K562 (cell line): ENCODE data around the gene ALDH9A1. TPM values are rescaled to one million over a fixed set of nuclear protein-coding genes. Genes with fewer than 3 reads are reported as not detected.

ENCODE experiments used
- BCL6 ChIP-seq: fragments of 250-450 bp; sonication (Bioruptor Pico); IDR thresholded peaks from 2 replicates; pipeline ENCODE4 v1.4.0; 2020
- E2F1 ChIP-seq: sonication (generic); formaldehyde crosslinking; IDR thresholded peaks from 2 replicates; pipeline ENCODE4 v1.8.1; 2023; ENCODE audit warnings: mild to moderate bottlenecking, missing genetic modification reagents, moderate library complexity
- E2F6 ChIP-seq, 2 experiments: IDR thresholded peaks; 2 replicates each; pipeline ENCODE4 v1.6.1; 2011; ENCODE audit warnings: borderline replicate concordance in 1 of 2, control low read depth in 1 of 2, low read depth in 1 of 2, low read length in 1 of 2, mild to moderate bottlenecking in 1 of 2, mixed read lengths in 1 of 2, moderate library complexity in 1 of 2; ENCODE audit not compliant: insufficient read depth in 1 of 2, insufficient read length in 1 of 2, poor library complexity in 1 of 2, severe bottlenecking in 1 of 2; ENCODE audit errors: extremely low read depth in 1 of 2
- E2F8 ChIP-seq: fragments of 450-650 bp; IDR thresholded peaks from 2 replicates; pipeline ENCODE4 v1.7.1; 2018; ENCODE audit warnings: mild to moderate bottlenecking, low read depth; ENCODE audit not compliant: partially characterized antibody
- HDAC2 ChIP-seq: fragments of 450-650 bp; IDR thresholded peaks from 2 replicates; pipeline ENCODE4 v1.6.1; 2016; ENCODE audit warnings: mild to moderate bottlenecking
- HDAC3 ChIP-seq: fragments of 450-650 bp; IDR thresholded peaks from 2 replicates; pipeline ENCODE4 v1.6.1; 2018; ENCODE audit warnings: borderline replicate concordance, mild to moderate bottlenecking, moderate library complexity; ENCODE audit not compliant: partially characterized antibody
- HNRNPH1 ChIP-seq: fragments of 200-400 bp; formaldehyde crosslinking; optimal IDR thresholded peaks from 2 replicates; pipeline ENCODE3; 2017; ENCODE audit warnings: low read depth, mild to moderate bottlenecking, low read length, moderate library complexity
- KDM4B ChIP-seq, 2 experiments: fragments of 450-650 bp in 1 of 2; sonication (generic) in 1 of 2; IDR thresholded peaks; 2 replicates each; pipeline ENCODE4 v1.6.1; 2016 to 2017; ENCODE audit warnings: borderline replicate concordance in 2 of 2, antibody characterized with exemption in 1 of 2, low read depth in 1 of 2, mild to moderate bottlenecking in 1 of 2
- MYNN ChIP-seq, 2 experiments: sonication (generic); formaldehyde crosslinking in 1 of 2; IDR thresholded peaks; 2 replicates each; pipeline versions ENCODE4 v1.5.0 to v1.6.1; 2016 to 2020; ENCODE audit warnings: antibody characterized with exemption in 1 of 2, missing genetic modification reagents in 1 of 2
- PML ChIP-seq: IDR thresholded peaks from 2 replicates; pipeline ENCODE4 v1.6.1; 2012; ENCODE audit warnings: low read length, inconsistent platforms
- PTTG1 ChIP-seq: fragments of 450-650 bp; IDR thresholded peaks from 2 replicates; pipeline ENCODE4 v1.6.1; 2016; ENCODE audit warnings: low read depth, mild to moderate bottlenecking, missing genetic modification characterization, missing compliant biosample characterization
- RBFOX2 ChIP-seq: fragments of 200-400 bp; formaldehyde crosslinking; IDR thresholded peaks from 2 replicates; pipeline ENCODE4 v1.6.1; 2017; ENCODE audit warnings: low read depth, mild to moderate bottlenecking, low read length, moderate library complexity
- RCOR1 ChIP-seq, 2 experiments: IDR thresholded peaks; 2 replicates each; pipeline ENCODE4 v1.6.1; 2012; ENCODE audit warnings: low read depth in 2 of 2, low read length in 2 of 2, borderline replicate concordance in 1 of 2, improper control_type of control experiment in 1 of 2
- SMC3 ChIP-seq: conservative IDR thresholded peaks from 2 replicates; pipeline ENCODE4 v1.6.1; 2011; ENCODE audit warnings: low read depth, low read length, improper control_type of control experiment; ENCODE audit not compliant: insufficient read depth
- STAT6 ChIP-seq: sonication (generic); formaldehyde crosslinking; IDR thresholded peaks from 2 replicates; pipeline ENCODE4 v1.8.1; 2023; ENCODE audit warnings: mild to moderate bottlenecking, missing genetic modification reagents
- SUPT5H ChIP-seq: fragments of 450-650 bp; IDR thresholded peaks from 2 replicates; pipeline ENCODE4 v1.6.1; 2016
- TCF3 ChIP-seq: sonication (generic); formaldehyde crosslinking; IDR thresholded peaks from 2 replicates; pipeline ENCODE4 v1.4.0; 2020; ENCODE audit warnings: mild to moderate bottlenecking, missing genetic modification reagents
- TRIM24 ChIP-seq, 2 experiments: fragments of 450-650 bp; IDR thresholded peaks; 2 replicates each; pipeline ENCODE4 v1.6.1; 2016
- polyA plus RNA-seq, 8 experiments: library from polyadenylated mRNA; depleted of rRNA in 4 of 8; stranded (reverse) in 5 of 8; unstranded in 3 of 8; fragments of >200 nt; fragmentation: Nextera tagmentation in 2 of 8; fragmentation: Illumina TruSeq in 1 of 8; extraction: Ambion mirVana in 2 of 8; extraction: Trizol in 1 of 8; gene quantifications; 2 replicates each; pipeline versions ENCODE4 v1.2.1 to v1.2.3, GENCODE V29; 2011 to 2014; ENCODE audit warnings: inconsistent platforms in 1 of 8, missing spikeins in 1 of 8
- total RNA-seq, 7 experiments: library from RNA; depleted of rRNA in 6 of 7; stranded (reverse); fragments of >200 nt in 6 of 7; fragmentation: Illumina TruSeq in 2 of 7; extraction: Trizol in 2 of 7; gene quantifications; 2 replicates each; pipeline versions ENCODE4 v1.2.1 to v1.2.3, GENCODE V29; 2011 to 2021; ENCODE audit warnings: low replicate concordance in 1 of 7

The ALDH9A1 gene
- total and polyA plus RNA-seq, 9 of the 15 experiments (the other 6 are each of a cell fraction or from before 2014, with no cell fraction given) = 26.5 to 54.3 (median 39.2) TPM

- TF ChIP-seq HDAC3 = no peak
- no peak for TF ChIP-seq BCL6
- peak; percentile 34; the same call in 1 of the 2 replicates for TF ChIP-seq MYNN (IDR thresholded peaks at IDR 0.05)
- no peak for TF ChIP-seq MYNN (CRISPR knock-in tag; IDR thresholded peaks at IDR 0.05)
- peak in 1 of 2 experiments; percentile 35; a peak in 2 of 4 replicates for TF ChIP-seq RCOR1 (IDR thresholded peaks at IDR 0.05; ENCODE audit: borderline replicate concordance in 1 of 2, low read depth in 2 of 2, low read length in 2 of 2)
- TF ChIP-seq E2F8 = peak; percentile 59
- peak; percentile 95 for TF ChIP-seq SUPT5H
- no peak for TF ChIP-seq HNRNPH1
- TF ChIP-seq E2F6 (IDR thresholded peaks at IDR 0.05; ENCODE audit: borderline replicate concordance in 1 of 2, extremely low read depth in 1 of 2, insufficient read depth in 1 of 2, insufficient read length in 1 of 2, low read depth in 1 of 2, low read length in 1 of 2, poor library complexity in 1 of 2, severe bottlenecking in 1 of 2) = peak in 1 of 2 experiments; percentile 53
- 0 out of 2 replicates have a peak, but pooled peaks have one; percentile 23 for TF ChIP-seq STAT6 (CRISPR knock-in tag)
- TF ChIP-seq RBFOX2 = peak; percentile 96
- 0 out of 2 replicates have a peak, but pooled peaks have one; percentile 11 for TF ChIP-seq TCF3 (CRISPR knock-in tag)
- TF ChIP-seq E2F1 (CRISPR knock-in tag) = 0 out of 2 replicates have a peak, but pooled peaks have one; percentile 42
- TF ChIP-seq SMC3 = peak; percentile 31; the same call in 1 of the 2 replicates
- 0 out of 2 replicates have a peak, but pooled peaks have one; percentile 28 for TF ChIP-seq PML
- TF ChIP-seq TRIM24 (IDR thresholded peaks at IDR 0.05) = peak in 1 of 2 experiments; percentile 38; a peak in 1 of 4 replicates
- TF ChIP-seq KDM4B (IDR thresholded peaks at IDR 0.05; ENCODE audit: borderline replicate concordance in 2 of 2, low read depth in 1 of 2) = peak in 1 of 2 experiments; percentile 55; a peak in 1 of 4 replicates
- TF ChIP-seq PTTG1 = no peak
- TF ChIP-seq HDAC2 = peak; percentile 84; the same call in 1 of the 2 replicates
These were observed at the start of gene ALDH9A1 (continued) for GRCh38 chr1:165697881-165698760.
